Epithelial cell of esophagus (primary cell): ENCODE data around the gene NUTF2.

ENCODE experiments used
- DNase-seq: peaks from one replicate; pipeline ENCODE4 v3.0.0; 2010; ENCODE audit warnings: low read depth
- H3K4me3 ChIP-seq: 2 replicates; pipeline ENCODE4 v1.5.1; 2011; ENCODE audit warnings: mild to moderate bottlenecking, low read length, control low read depth
- TF ChIP-seq, protein P1 (sequence below): IDR thresholded peaks from 2 replicates; pipeline ENCODE4 v1.5.1; 2011; ENCODE audit warnings: low read depth, mild to moderate bottlenecking, low read length, control low read depth, inconsistent platforms; ENCODE audit not compliant: insufficient read depth; ENCODE audit errors: missing control alignments

The NUTF2 gene

DNA sequence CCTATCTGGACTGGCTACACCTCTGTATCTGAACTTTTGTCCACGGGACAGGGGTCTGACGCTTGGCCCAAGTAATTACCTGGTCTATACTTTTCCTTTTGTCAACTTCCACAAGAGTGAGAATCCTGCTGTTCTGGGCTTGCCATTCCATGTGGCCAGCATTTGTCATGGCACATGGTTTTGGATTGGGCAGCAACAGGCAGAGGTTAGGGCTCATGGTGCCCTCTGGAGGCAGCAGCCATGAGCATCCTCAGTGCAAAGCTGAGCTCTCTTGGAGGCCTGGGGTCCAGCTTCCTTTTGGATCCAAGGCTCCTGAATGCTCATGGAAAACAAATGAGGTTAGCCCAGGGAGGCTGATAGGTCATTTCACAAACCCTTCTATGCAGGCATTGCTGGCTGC lies 18.6 kb downstream of the NUTF2 start:
- H3K4me3 ChIP-seq = no peak overlapping the region
- TF ChIP-seq, protein P1, sequence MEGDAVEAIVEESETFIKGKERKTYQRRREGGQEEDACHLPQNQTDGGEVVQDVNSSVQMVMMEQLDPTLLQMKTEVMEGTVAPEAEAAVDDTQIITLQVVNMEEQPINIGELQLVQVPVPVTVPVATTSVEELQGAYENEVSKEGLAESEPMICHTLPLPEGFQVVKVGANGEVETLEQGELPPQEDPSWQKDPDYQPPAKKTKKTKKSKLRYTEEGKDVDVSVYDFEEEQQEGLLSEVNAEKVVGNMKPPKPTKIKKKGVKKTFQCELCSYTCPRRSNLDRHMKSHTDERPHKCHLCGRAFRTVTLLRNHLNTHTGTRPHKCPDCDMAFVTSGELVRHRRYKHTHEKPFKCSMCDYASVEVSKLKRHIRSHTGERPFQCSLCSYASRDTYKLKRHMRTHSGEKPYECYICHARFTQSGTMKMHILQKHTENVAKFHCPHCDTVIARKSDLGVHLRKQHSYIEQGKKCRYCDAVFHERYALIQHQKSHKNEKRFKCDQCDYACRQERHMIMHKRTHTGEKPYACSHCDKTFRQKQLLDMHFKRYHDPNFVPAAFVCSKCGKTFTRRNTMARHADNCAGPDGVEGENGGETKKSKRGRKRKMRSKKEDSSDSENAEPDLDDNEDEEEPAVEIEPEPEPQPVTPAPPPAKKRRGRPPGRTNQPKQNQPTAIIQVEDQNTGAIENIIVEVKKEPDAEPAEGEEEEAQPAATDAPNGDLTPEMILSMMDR = peak; percentile 43
- DNase-seq = peak; percentile 50

DNA sequence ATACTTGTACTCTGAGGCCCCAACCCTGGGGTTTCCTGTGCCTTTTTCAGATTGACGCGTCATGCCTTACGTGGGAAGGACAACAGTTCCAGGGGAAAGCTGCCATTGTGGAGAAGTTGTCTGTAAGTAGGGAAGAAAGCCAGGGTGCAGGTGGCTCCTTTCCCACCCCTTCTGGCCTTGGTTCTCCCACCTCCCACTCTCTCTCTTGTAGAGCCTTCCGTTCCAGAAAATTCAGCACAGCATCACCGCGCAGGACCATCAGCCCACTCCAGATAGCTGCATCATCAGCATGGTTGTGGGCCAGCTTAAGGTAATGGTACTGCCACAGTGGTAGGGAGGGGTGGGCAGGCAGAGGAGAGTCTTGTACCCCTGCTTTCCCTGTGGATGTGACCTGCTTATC lies 21.6 kb downstream of the NUTF2 start:
- no peak overlapping the region for H3K4me3 ChIP-seq
- DNase-seq = no peak
- TF ChIP-seq, protein P1 = no peak

DNA sequence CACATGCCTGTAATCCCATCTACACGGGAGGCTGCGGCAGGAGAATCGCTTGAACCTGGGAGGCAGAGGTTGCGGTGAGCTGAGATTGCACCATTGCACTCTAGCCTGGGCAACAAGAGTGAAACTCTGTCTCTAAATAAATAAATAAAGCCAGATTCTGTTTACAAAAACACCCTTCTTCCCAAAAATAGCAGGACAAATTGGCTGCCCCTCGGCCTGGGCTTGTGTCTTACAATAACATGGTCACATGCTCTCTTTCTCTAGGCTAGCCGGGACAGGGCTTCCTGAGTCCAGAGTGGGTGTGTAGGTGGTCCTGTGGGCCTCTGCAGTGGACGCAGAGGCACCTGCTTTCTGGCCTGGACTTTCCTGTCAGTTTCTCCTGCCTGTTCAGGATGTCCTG lies 22.9 kb downstream of the NUTF2 start:
- TF ChIP-seq, protein P1 = no peak
- no peak overlapping the region for H3K4me3 ChIP-seq
- no peak for DNase-seq

DNA sequence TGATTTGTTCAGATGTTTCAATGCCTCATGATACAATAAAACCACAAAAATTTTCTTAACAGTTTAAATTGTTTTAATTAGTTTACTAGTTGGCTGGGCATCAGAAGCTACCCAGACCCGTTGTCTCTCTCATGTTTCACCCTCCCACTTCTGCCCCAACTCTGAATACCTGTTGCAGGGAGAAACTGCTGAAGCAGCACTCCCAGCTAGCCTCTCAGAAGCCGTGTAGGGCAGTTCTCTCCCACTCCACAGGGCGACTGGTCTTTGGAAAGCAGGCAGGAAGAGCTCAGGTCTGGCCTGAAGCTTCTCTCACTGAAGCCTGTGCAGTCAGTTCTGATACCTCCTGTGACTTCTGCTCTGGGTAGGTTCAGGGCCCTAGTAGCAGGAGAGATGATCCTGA lies 24.5 kb downstream of the NUTF2 start:
- no peak for DNase-seq
- TF ChIP-seq, protein P1 = no peak
- no peak overlapping the region for H3K4me3 ChIP-seq

DNA sequence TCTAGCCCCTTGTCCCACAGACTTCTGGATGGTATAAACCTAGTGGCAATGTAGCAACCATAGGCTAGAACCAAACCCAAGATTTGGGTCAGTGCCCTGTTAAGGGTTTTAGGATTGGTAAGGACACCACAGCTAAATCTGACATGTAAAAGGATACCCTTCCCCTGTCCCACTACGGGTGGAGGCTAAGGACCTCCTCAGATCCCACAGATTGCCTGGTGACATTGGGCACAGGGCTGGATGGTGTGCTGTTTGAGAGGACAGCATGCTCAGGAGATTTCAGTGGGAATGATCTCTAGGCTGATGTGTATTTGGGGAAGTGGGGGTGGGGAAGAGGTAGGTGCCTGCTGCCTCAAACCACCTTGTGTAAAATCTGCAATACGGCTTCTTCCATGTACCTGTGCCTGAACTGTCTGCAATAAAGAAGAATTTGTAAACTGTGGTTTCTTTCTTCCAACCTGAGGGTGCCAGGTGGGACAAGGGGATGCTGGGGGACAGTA lies 25.4 kb downstream of the NUTF2 start:
- no peak for DNase-seq
- H3K4me3 ChIP-seq = no peak overlapping the region
- TF ChIP-seq, protein P1 = no peak

DNA sequence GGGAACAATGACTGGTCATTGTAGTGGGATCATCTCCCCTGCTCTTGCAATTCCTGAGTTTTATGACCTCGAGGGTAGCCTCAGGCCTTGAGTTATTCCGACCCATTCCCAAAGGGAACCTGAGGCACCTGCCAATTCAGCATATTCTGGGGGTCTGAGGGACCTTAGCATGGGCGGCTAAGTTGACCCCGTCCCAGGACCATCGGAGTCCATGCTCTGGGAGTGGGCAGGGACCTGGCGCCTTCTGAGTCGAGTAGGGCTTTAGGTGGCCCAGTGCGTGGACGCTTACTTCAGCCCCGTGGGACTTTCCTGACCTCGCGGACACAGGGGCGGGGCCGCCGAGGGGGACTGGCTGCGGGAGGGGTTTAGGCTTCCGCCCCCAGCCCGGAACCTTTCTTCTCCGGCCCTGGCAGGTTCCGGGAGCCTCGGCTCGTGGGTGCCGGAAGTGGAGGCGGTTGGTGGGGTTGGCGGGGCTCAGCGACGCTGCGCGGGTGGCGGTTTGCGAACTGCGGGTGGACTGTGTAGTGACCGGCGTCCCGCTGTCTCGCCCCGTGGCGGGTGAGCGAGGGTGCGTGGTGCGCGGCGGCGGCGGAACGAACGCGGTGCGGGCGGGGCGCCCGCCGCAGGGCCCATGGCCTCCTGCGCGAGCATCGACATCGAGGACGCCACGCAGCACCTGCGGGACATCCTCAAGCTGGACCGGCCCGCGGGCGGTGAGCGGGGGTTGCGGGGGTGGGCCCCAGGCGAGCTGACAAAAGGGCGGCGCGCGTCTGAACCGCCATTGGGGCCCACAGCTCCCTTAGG lies 26.1 kb downstream of the NUTF2 start, which contains the start of gene EDC4:
TSS of gene EDC4 (plus strand) at position 422 of the 804 bp plus-strand sequence. CDS start at position 632, 210 bp downstream.
- peak; percentile 73 for DNase-seq
- H3K4me3 ChIP-seq = peak within 1 kb of the TSS; percentile 79
- TF ChIP-seq, protein P1 = no peak
